Nephron progenitor cell (in vitro differentiated cells): ENCODE measurements around the gene TBC1D10A.

ENCODE experiments used
- DNase-seq: peaks from one replicate; pipeline ENCODE4 v3.0.0; 2021
- H3K27ac Mint-ChIP-seq: 2 replicates; pipeline ENCODE4 v1.8.0; 2021; ENCODE audit warnings: mild to moderate bottlenecking, moderate library complexity, mixed read lengths
- H3K27me3 Mint-ChIP-seq: 2 replicates; pipeline ENCODE4 v1.8.0; 2021; ENCODE audit warnings: mild to moderate bottlenecking, low read depth, mixed read lengths; ENCODE audit not compliant: poor library complexity
- H3K36me3 Mint-ChIP-seq: 2 replicates; pipeline ENCODE4 v1.8.0; 2021; ENCODE audit warnings: low read depth, mixed read lengths
- H3K4me1 Mint-ChIP-seq: 2 replicates; pipeline ENCODE4 v1.8.0; 2021; ENCODE audit warnings: mixed read lengths
- H3K4me3 Mint-ChIP-seq: 2 replicates; pipeline ENCODE4 v1.8.0; 2021; ENCODE audit warnings: mild to moderate bottlenecking, moderate library complexity, mixed read lengths
- H3K9me3 Mint-ChIP-seq: 2 replicates; pipeline ENCODE4 v1.8.0; 2021; ENCODE audit warnings: mild to moderate bottlenecking, moderate library complexity, mixed read lengths
- TF ChIP-seq, protein P1 (sequence below): fragments of 200-600 bp; sonication (generic); IDR thresholded peaks from 2 replicates; pipeline ENCODE4 v1.5.0; 2021; ENCODE audit warnings: antibody characterized with exemption

The TBC1D10A gene

DNA sequence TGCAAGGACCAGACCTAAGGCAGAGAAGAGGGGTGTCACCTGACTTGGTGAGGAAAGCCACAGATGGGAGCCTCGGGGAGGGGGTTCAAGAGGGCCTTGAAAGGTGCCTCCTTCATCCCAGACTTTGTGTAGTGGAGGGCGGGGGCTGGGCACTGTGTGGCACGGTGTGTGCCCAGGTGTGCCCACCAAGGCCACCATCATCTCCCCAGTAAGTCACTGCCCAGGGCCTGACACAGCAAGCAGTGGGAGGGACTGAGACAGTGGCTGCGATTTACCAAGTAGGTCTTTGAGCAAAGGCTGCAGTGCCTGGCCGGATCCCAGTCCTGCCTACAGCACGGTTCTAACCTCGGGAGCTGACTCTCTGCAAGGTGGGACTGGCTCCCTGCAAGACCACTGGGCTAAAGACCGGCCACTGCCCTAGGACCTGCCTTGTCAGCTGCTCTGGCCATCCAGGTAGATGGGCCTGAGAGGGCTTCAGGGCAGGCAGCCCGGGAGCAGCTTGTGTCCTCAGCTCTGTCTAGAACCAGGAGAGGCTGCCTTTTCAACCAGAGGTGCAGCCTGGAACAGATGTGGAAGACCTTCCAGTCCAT lies 61.5 kb downstream of the TBC1D10A start:
- no peak for DNase-seq

GRCh38 chr22:30263883-30264282 lies 62.9 kb downstream of the TBC1D10A start:
- no peak overlapping the region for H3K27ac Mint-ChIP-seq
- no peaks in the 10 kb centered on the region for H3K9me3 Mint-ChIP-seq
- DNase-seq, result no peak
- TF ChIP-seq, protein P1, sequence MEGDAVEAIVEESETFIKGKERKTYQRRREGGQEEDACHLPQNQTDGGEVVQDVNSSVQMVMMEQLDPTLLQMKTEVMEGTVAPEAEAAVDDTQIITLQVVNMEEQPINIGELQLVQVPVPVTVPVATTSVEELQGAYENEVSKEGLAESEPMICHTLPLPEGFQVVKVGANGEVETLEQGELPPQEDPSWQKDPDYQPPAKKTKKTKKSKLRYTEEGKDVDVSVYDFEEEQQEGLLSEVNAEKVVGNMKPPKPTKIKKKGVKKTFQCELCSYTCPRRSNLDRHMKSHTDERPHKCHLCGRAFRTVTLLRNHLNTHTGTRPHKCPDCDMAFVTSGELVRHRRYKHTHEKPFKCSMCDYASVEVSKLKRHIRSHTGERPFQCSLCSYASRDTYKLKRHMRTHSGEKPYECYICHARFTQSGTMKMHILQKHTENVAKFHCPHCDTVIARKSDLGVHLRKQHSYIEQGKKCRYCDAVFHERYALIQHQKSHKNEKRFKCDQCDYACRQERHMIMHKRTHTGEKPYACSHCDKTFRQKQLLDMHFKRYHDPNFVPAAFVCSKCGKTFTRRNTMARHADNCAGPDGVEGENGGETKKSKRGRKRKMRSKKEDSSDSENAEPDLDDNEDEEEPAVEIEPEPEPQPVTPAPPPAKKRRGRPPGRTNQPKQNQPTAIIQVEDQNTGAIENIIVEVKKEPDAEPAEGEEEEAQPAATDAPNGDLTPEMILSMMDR, result no peak
- H3K4me3 Mint-ChIP-seq, result no peak overlapping the region
- H3K4me1 Mint-ChIP-seq, result peaks cover 4% of the 10 kb centered on the region
- H3K36me3 Mint-ChIP-seq, result no peaks in the 10 kb centered on the region
- peaks cover 15% of the 10 kb centered on the region for H3K27me3 Mint-ChIP-seq

More for the DNA sequence above, 61.5 kb downstream of the TBC1D10A start:
- no peak overlapping the region for H3K4me3 Mint-ChIP-seq
- no peaks in the 10 kb centered on the region for H3K9me3 Mint-ChIP-seq
- no peaks in the 10 kb centered on the region for H3K36me3 Mint-ChIP-seq
- TF ChIP-seq, protein P1, result no peak
- no peak overlapping the region for H3K27ac Mint-ChIP-seq
- peaks cover 14% of the 10 kb centered on the region for H3K27me3 Mint-ChIP-seq
- peaks cover 4% of the 10 kb centered on the region for H3K4me1 Mint-ChIP-seq

DNA sequence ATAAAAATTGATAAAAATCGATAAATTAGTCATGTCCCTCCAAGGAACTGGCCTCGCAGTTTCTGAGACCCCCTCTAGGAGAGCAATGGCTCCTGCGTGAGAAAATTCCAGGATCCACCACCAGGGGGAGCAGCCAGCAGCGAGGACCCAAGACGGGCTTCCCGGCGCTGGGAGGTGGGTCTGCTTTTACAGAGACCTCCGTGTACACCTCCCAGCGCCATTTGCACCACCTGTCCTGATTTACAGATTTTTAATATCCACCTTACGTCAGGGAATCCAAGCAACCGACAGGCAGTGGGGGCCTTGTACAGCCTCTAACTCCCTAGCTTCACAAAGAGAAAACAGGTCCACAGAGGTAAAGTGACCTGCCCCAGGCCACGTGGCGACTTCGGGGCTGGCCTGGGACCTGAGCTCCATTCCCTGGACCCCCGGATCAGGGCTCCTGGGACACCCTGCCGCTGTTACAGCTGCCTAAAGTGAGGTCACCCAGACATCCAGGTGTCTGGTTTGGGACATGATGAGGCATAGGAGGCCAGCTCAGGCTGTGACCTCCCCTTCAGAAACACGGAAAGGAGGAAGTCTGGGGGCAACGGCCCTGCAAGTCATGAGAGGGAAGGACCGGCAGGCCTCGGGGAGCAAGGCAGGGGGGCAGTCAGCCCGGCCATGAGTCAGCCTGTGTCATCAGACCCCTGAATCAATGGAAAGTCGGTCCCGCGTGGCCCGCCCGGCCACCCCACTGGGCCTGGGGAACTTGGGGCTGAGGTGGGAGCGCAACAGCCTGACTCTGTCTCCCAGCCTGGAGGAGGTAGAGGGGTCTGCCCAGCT lies 63.6 kb downstream of the TBC1D10A start:
- Mint-ChIP-seq H3K9me3 (no peaks in the 10 kb centered on the region), H3K4me3 (no peak overlapping the region)

DNA sequence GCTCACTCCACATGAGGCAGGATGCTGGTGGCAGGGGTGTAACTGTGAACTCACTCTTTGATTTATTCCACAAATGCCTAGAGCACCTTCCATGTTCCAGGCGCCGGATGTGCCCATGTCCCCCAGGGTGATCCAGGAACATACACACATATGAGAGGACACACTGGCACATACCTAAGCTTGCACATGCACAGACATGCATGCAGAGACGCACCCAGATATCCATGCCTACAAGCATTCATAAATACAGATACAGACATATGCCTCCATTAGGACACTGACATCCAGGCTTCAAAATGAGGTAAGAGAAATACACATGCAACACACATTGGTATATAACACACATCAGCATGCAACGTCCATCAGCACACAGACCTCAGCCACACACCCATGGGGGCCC lies 64.6 kb downstream of the TBC1D10A start:
- Mint-ChIP-seq H3K27me3 (peaks cover 22% of the 10 kb centered on the region), H3K9me3 (no peaks in the 10 kb centered on the region), H3K4me3 (no peak overlapping the region), H3K36me3 (no peaks in the 10 kb centered on the region), H3K4me1 (peaks cover 11% of the 10 kb centered on the region), H3K27ac (no peak overlapping the region)
- TF ChIP-seq, protein P1, result no peak
- DNase-seq, result no peak

More for the DNA sequence above, 63.6 kb downstream of the TBC1D10A start:
- TF ChIP-seq, protein P1, result peak; percentile 100
- Mint-ChIP-seq H3K27ac (no peak overlapping the region), H3K27me3 (peaks cover 17% of the 10 kb centered on the region), H3K36me3 (no peaks in the 10 kb centered on the region), H3K4me1 (peaks cover 7% of the 10 kb centered on the region)
- DNase-seq, result peak; percentile 95

DNA sequence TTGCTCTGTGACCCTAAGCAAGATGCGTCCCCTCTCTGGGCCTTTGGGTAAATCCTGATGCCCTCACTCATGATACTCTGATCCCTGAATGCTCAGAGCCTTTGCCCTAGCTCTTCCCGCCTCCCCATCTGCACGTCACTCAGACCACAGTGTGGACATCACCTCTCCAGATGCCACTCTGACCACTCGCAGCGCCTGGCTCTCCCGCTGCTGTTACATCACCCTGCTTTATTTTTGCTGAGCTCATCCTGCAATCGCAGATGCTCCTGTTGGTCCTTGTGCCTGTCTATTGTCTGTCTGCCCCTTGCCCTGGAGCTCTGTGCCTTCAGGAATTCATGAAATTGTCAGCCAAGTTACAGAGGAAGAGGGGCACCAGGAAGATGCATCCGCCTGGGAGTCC lies 65.6 kb downstream of the TBC1D10A start:
- peaks cover 21% of the 10 kb centered on the region for H3K4me1 Mint-ChIP-seq
- no peaks in the 10 kb centered on the region for H3K36me3 Mint-ChIP-seq
- TF ChIP-seq, protein P1, result no peak
- H3K27me3 Mint-ChIP-seq, result peaks cover 25% of the 10 kb centered on the region
- no peaks in the 10 kb centered on the region for H3K9me3 Mint-ChIP-seq
- no peak overlapping the region for H3K4me3 Mint-ChIP-seq
- no peak for DNase-seq
- H3K27ac Mint-ChIP-seq, result no peak overlapping the region
